HEK293 (cell line): ENCODE results near the gene C19orf53.

Experiments used
- GLI4 ChIP-seq: fragments of 450-650 bp; formaldehyde crosslinking; IDR thresholded peaks from 2 replicates; pipeline ENCODE4 v1.5.1; 2016; ENCODE audit warnings: missing biosample characterization, missing genetic modification characterization
- IKZF3 ChIP-seq: fragments of 450-650 bp; IDR thresholded peaks from 2 replicates; pipeline ENCODE4 v1.5.0; 2018; ENCODE audit warnings: missing biosample characterization, mild to moderate bottlenecking, missing genetic modification characterization, moderate library complexity
- INSM2 ChIP-seq: fragments of 450-650 bp; formaldehyde crosslinking; IDR thresholded peaks from 2 replicates; pipeline ENCODE4 v1.5.1; 2016; ENCODE audit warnings: missing biosample characterization, missing genetic modification characterization
- KLF1 ChIP-seq: fragments of 450-650 bp; formaldehyde crosslinking; IDR thresholded peaks from 2 replicates; pipeline ENCODE4 v1.5.1; 2016; ENCODE audit warnings: missing biosample characterization, missing genetic modification characterization
- KLF7 ChIP-seq: fragments of 450-650 bp; formaldehyde crosslinking; IDR thresholded peaks from 2 replicates; pipeline ENCODE4 v1.5.1; 2016; ENCODE audit warnings: missing biosample characterization, missing genetic modification characterization, borderline replicate concordance
- OVOL3 ChIP-seq: fragments of 450-650 bp; formaldehyde crosslinking; IDR thresholded peaks from 2 replicates; pipeline ENCODE4 v1.5.1; 2016; ENCODE audit warnings: missing biosample characterization, missing genetic modification characterization
- PATZ1 ChIP-seq: fragments of 450-650 bp; formaldehyde crosslinking; IDR thresholded peaks from 2 replicates; pipeline ENCODE4 v1.5.1; 2016; ENCODE audit warnings: missing biosample characterization, missing genetic modification characterization
- SETDB1 ChIP-seq: IDR thresholded peaks from one replicate; pipeline ENCODE4 v1.6.1; 2017; ENCODE audit warnings: mild to moderate bottlenecking, low read length, moderate library complexity, mixed read lengths; ENCODE audit not compliant: insufficient read length
- SP2 ChIP-seq: fragments of 450-650 bp; formaldehyde crosslinking; IDR thresholded peaks from 2 replicates; pipeline ENCODE4 v1.5.1; 2016; ENCODE audit warnings: missing biosample characterization, missing genetic modification characterization
- SP3 ChIP-seq: fragments of 450-650 bp; formaldehyde crosslinking; IDR thresholded peaks from 2 replicates; pipeline ENCODE4 v1.5.1; 2016; ENCODE audit warnings: missing biosample characterization, missing genetic modification characterization
- TRIM28 ChIP-seq: IDR thresholded peaks from 2 replicates; pipeline ENCODE4 v1.6.1; 2011; ENCODE audit warnings: low read length, control low read depth, borderline replicate concordance
- YY2 ChIP-seq: fragments of 450-650 bp; formaldehyde crosslinking; IDR thresholded peaks from 2 replicates; pipeline ENCODE4 v1.5.1; 2016; ENCODE audit warnings: missing biosample characterization, missing genetic modification characterization
- ZBTB21 ChIP-seq: fragments of 450-650 bp; formaldehyde crosslinking; IDR thresholded peaks from 2 replicates; pipeline ENCODE4 v1.5.1; 2017; ENCODE audit warnings: missing biosample characterization, missing genetic modification characterization
- ZBTB26 ChIP-seq: fragments of 450-650 bp; formaldehyde crosslinking; optimal IDR thresholded peaks from 2 replicates; pipeline ENCODE3; 2016; ENCODE audit warnings: missing biosample characterization, mild to moderate bottlenecking, missing genetic modification characterization
- ZBTB8A ChIP-seq: fragments of 450-650 bp; formaldehyde crosslinking; IDR thresholded peaks from 2 replicates; pipeline ENCODE4 v1.5.1; 2016; ENCODE audit warnings: missing biosample characterization, missing genetic modification characterization
- ZEB2 ChIP-seq: fragments of 450-650 bp; formaldehyde crosslinking; IDR thresholded peaks from 2 replicates; pipeline ENCODE4 v1.5.1; 2016; ENCODE audit warnings: missing biosample characterization, missing genetic modification characterization
- ZFHX2 ChIP-seq: fragments of 450-650 bp; formaldehyde crosslinking; conservative IDR thresholded peaks from 2 replicates; pipeline ENCODE4 v1.5.1; 2016; ENCODE audit warnings: missing biosample characterization, missing genetic modification characterization
- ZFP37 ChIP-seq: fragments of 450-650 bp; formaldehyde crosslinking; IDR thresholded peaks from 2 replicates; pipeline ENCODE4 v1.5.1; 2016; ENCODE audit warnings: missing biosample characterization, missing genetic modification characterization
- ZNF157 ChIP-seq: fragments of 450-650 bp; formaldehyde crosslinking; IDR thresholded peaks from 2 replicates; pipeline ENCODE4 v1.5.1; 2016; ENCODE audit warnings: missing biosample characterization, missing genetic modification characterization
- ZNF174 ChIP-seq: fragments of 450-650 bp; formaldehyde crosslinking; IDR thresholded peaks from 2 replicates; pipeline ENCODE4 v1.5.0; 2017; ENCODE audit warnings: missing biosample characterization, mild to moderate bottlenecking, missing genetic modification characterization
- ZNF341 ChIP-seq: fragments of 450-650 bp; formaldehyde crosslinking; IDR thresholded peaks from 2 replicates; pipeline ENCODE4; 2016; ENCODE audit warnings: low read depth, missing biosample characterization, missing genetic modification characterization
- ZNF394 ChIP-seq: fragments of 450-650 bp; formaldehyde crosslinking; IDR thresholded peaks from 2 replicates; pipeline ENCODE4 v1.5.1; 2016; ENCODE audit warnings: missing biosample characterization, missing genetic modification characterization, mild to moderate bottlenecking, moderate library complexity, borderline replicate concordance
- ZNF624 ChIP-seq: fragments of 450-650 bp; formaldehyde crosslinking; IDR thresholded peaks from 2 replicates; pipeline ENCODE4 v1.5.1; 2017; ENCODE audit warnings: missing biosample characterization, missing genetic modification characterization
- ZNF843 ChIP-seq: fragments of 450-650 bp; formaldehyde crosslinking; IDR thresholded peaks from 2 replicates; pipeline ENCODE4 v1.5.1; 2016; ENCODE audit warnings: missing biosample characterization, missing genetic modification characterization
- ZSCAN30 ChIP-seq: fragments of 450-650 bp; IDR thresholded peaks from 2 replicates; pipeline ENCODE4 v1.5.1; 2018; ENCODE audit warnings: missing biosample characterization, mild to moderate bottlenecking, missing genetic modification characterization, moderate library complexity
- ZSCAN4 ChIP-seq: fragments of 450-650 bp; formaldehyde crosslinking; IDR thresholded peaks from 2 replicates; pipeline ENCODE4 v1.5.1; 2017; ENCODE audit warnings: missing biosample characterization, missing genetic modification characterization
- ZSCAN5A ChIP-seq: fragments of 450-650 bp; formaldehyde crosslinking; IDR thresholded peaks from 2 replicates; pipeline ENCODE4 v1.5.1; 2016; ENCODE audit warnings: missing biosample characterization, missing genetic modification characterization
- ZXDB ChIP-seq: fragments of 450-650 bp; formaldehyde crosslinking; IDR thresholded peaks from 2 replicates; pipeline ENCODE4 v1.5.1; 2016; ENCODE audit warnings: missing biosample characterization, missing genetic modification characterization

Gene C19orf53

GRCh38 chr19:13774217-13775191 lies at the start of gene C19orf53 (continued):
- TF ChIP-seq ZBTB26 (peak; percentile 81), SP3 (tag by site-specific recombination) (peak; percentile 95), YY2 (tag by site-specific recombination) (peak; percentile 79), KLF1 (tag by site-specific recombination) (peak; percentile 76), SETDB1 (no peak), PATZ1 (peak; percentile 83), ZNF341 (tag by site-specific recombination) (peak; percentile 61), ZEB2 (tag by site-specific recombination) (peak; percentile 82; the same call in 1 of the 2 replicates), ZSCAN4 (tag by site-specific recombination) (peak; percentile 17; the same call in 1 of the 2 replicates), ZSCAN30 (tag by site-specific recombination) (peak; percentile 81; the same call in 1 of the 2 replicates), TRIM28 (peak; percentile 18; the same call in 1 of the 2 replicates), ZNF624 (tag by site-specific recombination) (no peak), ZXDB (tag by site-specific recombination) (peak; percentile 99), ZNF394 (tag by site-specific recombination) (peak; percentile 46), SP2 (peak; percentile 94), ZNF174 (no peak), ZNF157 (tag by site-specific recombination) (0 out of 2 replicates have a peak, but pooled peaks have one; percentile 17), ZFP37 (tag by site-specific recombination) (peak; percentile 91), ZSCAN5A (tag by site-specific recombination) (no peak), ZFHX2 (tag by site-specific recombination) (peak; percentile 96), OVOL3 (tag by site-specific recombination) (peak; percentile 48; the same call in 1 of the 2 replicates), ZNF843 (tag by site-specific recombination) (peak; percentile 63), INSM2 (tag by site-specific recombination) (peak; percentile 80), IKZF3 (tag by site-specific recombination) (0 out of 2 replicates have a peak, but pooled peaks have one; percentile 21), ZBTB8A (tag by site-specific recombination) (peak; percentile 89), KLF7 (tag by site-specific recombination) (0 out of 2 replicates have a peak, but pooled peaks have one; percentile 26), ZBTB21 (tag by site-specific recombination) (peak; percentile 84), GLI4 (tag by site-specific recombination) (peak; percentile 46; the same call in 1 of the 2 replicates)
